ENCODE results near the gene PACS2. TPM values are rescaled to one million over a fixed set of nuclear protein-coding genes. Genes with fewer than 3 reads are reported as not detected.
"Not testable (repeated sequence)": the region's sequence is repeated elsewhere in the genome, so short reads cannot be mapped to it uniquely, and the experiment has no call there.

Gene PACS2
- total RNA-seq, 2 donors from 2014 or later = 80.4 to 125 TPM

DNA sequence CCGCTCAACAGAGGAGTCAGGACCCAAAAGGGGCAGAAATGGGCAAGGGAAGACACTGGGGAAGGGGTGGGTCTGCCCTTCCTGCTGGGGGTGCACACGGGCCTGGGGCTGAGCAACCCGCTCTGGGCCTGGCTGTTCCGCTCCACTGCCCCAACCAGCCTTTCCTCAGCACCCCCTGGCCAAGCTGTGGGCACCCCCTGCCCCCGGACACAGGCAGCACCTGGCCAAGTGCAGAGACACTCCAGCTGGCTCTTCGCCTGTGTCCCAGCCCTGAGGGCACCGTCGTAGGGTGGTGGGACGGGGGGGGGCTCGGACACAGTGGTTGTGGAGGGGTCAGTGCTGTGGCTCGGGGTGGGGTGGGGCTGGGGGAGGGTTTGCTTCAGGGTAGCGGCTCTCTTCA lies 10.3 kb downstream of the PACS2 start:
- H3K36me3 ChIP-seq = no peaks in the 10 kb centered on the region
- no peak overlapping the region for H3K4me3 ChIP-seq
- ATAC-seq (ENCODE audit: insufficient number of reproducible peaks, low FRiP score, low read depth) (no peak), DNase-seq (ENCODE audit: low spot score) (no peak)
- TF ChIP-seq, protein P1, sequence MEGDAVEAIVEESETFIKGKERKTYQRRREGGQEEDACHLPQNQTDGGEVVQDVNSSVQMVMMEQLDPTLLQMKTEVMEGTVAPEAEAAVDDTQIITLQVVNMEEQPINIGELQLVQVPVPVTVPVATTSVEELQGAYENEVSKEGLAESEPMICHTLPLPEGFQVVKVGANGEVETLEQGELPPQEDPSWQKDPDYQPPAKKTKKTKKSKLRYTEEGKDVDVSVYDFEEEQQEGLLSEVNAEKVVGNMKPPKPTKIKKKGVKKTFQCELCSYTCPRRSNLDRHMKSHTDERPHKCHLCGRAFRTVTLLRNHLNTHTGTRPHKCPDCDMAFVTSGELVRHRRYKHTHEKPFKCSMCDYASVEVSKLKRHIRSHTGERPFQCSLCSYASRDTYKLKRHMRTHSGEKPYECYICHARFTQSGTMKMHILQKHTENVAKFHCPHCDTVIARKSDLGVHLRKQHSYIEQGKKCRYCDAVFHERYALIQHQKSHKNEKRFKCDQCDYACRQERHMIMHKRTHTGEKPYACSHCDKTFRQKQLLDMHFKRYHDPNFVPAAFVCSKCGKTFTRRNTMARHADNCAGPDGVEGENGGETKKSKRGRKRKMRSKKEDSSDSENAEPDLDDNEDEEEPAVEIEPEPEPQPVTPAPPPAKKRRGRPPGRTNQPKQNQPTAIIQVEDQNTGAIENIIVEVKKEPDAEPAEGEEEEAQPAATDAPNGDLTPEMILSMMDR (IDR thresholded peaks at IDR 0.05) = no peak
- H3K9me3 ChIP-seq = no peaks in the 10 kb centered on the region
- H3K27me3 ChIP-seq (replicated peaks; ENCODE audit: insufficient read depth) = no peaks in the 10 kb centered on the region
- peaks cover 4 to 19% of the 10 kb centered on the region in 2 donors for H3K4me1 ChIP-seq (ENCODE audit: control insufficient read depth in 1 of 2, low read depth in 2 of 2)
- no peak overlapping the region for H3K27ac ChIP-seq

DNA sequence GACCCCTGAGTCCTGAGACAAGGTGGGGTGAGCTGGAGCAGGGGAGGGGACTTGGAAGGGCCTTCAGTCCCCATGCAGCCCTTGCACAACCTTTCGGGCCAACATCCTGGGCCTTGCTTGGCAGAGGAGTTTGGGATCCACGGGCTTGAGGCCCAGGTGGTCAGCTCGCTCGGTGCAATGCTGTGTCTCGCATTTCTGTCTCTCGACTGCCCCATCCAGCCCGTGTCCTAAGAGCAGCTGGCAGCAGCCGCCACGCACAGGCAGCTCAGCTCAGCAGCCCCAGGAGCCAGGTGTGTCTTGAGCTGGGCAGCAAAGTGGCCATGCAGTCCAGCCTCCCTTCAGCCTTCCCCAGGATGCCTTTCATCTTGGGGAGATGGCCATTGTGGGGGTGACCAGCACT lies 10.8 kb downstream of the PACS2 start:
- no peaks in the 10 kb centered on the region for H3K9me3 ChIP-seq
- H3K4me3 ChIP-seq = no peak overlapping the region
- H3K36me3 ChIP-seq = no peaks in the 10 kb centered on the region
- DNase-seq (ENCODE audit: low spot score) (no peak), ATAC-seq (ENCODE audit: insufficient number of reproducible peaks, low FRiP score, low read depth) (no peak)
- no peak overlapping the region for H3K27ac ChIP-seq
- H3K27me3 ChIP-seq (replicated peaks; ENCODE audit: insufficient read depth) = no peaks in the 10 kb centered on the region
- TF ChIP-seq, protein P1 (IDR thresholded peaks at IDR 0.05) = no peak
- H3K4me1 ChIP-seq (ENCODE audit: control insufficient read depth in 1 of 2, low read depth in 2 of 2) = peaks cover 4 to 19% of the 10 kb centered on the region in 2 donors

DNA sequence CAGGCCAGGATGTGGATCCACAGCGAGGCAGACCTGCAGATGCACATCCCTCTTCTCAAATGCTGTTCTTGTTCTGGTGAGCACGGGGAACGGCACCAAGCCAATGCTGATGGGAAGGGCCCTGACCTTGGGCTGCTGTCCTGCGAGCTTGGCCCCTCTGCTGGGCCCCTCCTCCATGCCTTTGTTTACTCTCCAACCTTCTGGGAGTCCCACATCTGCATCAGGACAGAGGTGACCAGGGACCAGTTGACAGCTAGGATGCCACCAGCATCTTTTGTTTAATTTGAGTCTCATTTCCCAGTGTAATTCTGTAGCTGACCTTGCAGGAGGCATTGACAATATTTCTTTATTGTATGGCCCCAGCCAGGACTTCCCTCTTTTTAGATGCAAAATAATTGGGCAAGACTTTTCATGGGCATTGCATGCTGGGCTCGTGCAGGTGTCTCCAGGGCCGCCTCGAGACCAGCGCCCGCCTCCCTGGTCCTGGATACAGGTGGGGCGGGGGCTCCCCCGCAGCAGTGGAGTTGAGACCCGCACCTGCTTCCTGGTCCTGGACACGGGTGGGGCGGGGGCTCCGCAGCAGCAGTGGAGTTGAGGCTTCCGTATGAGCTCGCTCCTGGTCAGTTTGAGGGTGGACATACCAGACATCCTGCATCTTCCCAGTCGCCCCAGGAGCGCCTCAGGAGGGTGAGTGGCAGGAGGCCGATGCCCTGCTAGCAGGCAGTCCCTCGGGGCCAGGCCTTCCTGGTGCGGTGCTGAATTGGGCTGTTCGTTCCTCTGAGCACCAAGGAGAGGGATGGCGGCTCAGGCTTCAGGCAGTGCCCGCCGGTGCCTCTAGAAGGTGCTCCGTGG lies 11.4 kb downstream of the PACS2 start:
- Histone ChIP-seq H3K27me3 (replicated peaks; ENCODE audit: insufficient read depth) (no peaks in the 10 kb centered on the region), H3K9me3 (no peaks in the 10 kb centered on the region), H3K27ac (no peak overlapping the region), H3K36me3 (no peaks in the 10 kb centered on the region), H3K4me1 (ENCODE audit: control insufficient read depth in 1 of 2, low read depth in 2 of 2) (peaks cover 4 to 25% of the 10 kb centered on the region in 2 donors), H3K4me3 (no peak overlapping the region)
- TF ChIP-seq, protein P1 (IDR thresholded peaks at IDR 0.05) = no peak
- ATAC-seq (ENCODE audit: insufficient number of reproducible peaks, low FRiP score, low read depth) (no peak), DNase-seq (ENCODE audit: low spot score) (no peak)

DNA sequence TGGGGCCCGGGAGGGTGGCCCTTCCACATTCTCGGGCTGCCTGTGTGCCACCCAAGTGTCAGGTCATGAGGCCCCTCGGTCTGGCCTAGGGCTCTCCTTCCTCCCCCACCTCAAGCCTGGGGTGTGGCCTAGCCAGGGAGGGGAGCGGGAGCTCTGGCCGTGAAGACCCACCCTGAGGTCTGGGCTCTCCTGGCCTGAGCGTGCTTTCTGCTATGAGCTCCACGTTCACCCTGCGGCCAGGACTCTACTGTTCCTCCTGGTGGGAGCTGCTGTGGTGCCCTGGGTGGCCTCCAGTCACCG lies 12.0 kb downstream of the PACS2 start:
- ATAC-seq (ENCODE audit: insufficient number of reproducible peaks, low FRiP score, low read depth) (no peak), DNase-seq (ENCODE audit: low spot score) (no peak)
- H3K36me3 ChIP-seq = no peaks in the 10 kb centered on the region
- H3K27ac ChIP-seq = no peak overlapping the region
- H3K27me3 ChIP-seq (replicated peaks; ENCODE audit: insufficient read depth) = no peaks in the 10 kb centered on the region
- no peaks in the 10 kb centered on the region for H3K9me3 ChIP-seq
- H3K4me1 ChIP-seq (ENCODE audit: control insufficient read depth in 1 of 2, low read depth in 2 of 2) = peaks cover 4 to 27% of the 10 kb centered on the region in 2 donors
- no peak overlapping the region for H3K4me3 ChIP-seq
- TF ChIP-seq, protein P1 (IDR thresholded peaks at IDR 0.05) = no peak

DNA sequence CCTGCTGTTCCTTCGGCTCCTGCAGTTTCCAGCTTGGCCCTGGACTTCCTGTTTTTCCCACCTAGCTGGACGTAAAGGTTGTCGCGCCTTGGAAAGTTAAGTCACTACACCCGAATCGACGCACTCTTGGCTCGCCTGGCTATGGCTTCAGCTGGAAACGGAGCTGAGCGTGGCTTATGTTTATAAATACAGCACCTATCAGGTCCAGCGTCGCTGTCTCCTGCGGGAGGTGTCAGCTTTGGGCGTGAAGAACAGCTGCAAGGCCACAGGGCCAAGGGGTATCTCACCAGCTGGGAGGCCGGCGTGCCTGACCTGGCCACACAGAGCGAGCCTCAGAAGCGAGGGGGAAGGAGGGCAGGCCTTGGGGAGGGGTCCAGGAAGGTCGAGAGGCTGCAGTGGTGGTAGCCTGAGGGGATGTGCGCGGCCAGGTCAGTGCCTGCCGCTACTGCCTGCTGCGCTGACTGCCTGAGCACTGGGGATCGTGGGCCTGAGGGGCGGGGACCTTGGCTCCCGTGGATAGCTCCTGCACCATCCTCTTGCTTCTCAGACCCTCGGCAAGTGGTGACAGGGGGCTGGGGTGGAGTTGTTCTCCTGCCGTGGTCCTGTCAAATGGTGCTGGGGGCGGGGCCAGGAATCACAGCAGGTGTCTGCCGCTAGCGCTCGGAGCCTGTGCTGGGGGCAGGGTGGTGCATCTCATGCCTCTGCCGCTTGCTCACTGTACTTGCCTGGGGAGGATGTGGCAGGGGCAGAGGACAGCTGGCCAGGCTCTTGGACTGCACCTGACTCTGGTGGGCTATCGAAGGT lies 12.5 kb downstream of the PACS2 start:
- no peak overlapping the region for H3K4me3 ChIP-seq
- H3K36me3 ChIP-seq = no peaks in the 10 kb centered on the region
- TF ChIP-seq, protein P1 (IDR thresholded peaks at IDR 0.05) = no peak
- H3K4me1 ChIP-seq (ENCODE audit: control insufficient read depth in 1 of 2, low read depth in 2 of 2) = peaks cover 4 to 27% of the 10 kb centered on the region in 2 donors
- no peaks in the 10 kb centered on the region for H3K27me3 ChIP-seq (replicated peaks; ENCODE audit: insufficient read depth)
- no peaks in the 10 kb centered on the region for H3K9me3 ChIP-seq
- ATAC-seq (ENCODE audit: insufficient number of reproducible peaks, low FRiP score, low read depth) = no peak
- no peak for DNase-seq (ENCODE audit: low spot score)
- no peak overlapping the region for H3K27ac ChIP-seq

DNA sequence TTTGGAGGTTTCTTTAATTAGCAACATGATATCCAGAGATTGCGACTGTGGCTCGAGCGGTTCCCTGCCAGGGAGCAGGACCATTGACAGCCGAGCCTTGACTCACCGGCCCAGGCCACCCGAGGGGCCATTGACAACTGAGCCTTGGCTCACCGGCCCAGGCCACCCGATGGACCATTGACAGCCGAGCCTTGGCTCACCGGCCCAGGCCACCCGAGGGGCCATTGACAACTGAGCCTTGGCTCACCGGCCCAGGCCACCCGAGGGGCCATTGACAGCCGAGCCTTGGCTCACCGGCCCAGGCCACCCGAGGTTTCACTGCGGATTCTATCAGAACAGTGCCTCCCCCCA lies 13.1 kb downstream of the PACS2 start:
- ATAC-seq (ENCODE audit: insufficient number of reproducible peaks, low FRiP score, low read depth); H3K4me3 ChIP-seq; H3K27me3 ChIP-seq (replicated peaks; ENCODE audit: insufficient read depth); H3K9me3 ChIP-seq; DNase-seq (ENCODE audit: low spot score); H3K27ac ChIP-seq; H3K36me3 ChIP-seq: not testable (repeated sequence)
- peaks cover 4 to 27% of the 10 kb centered on the region in 2 donors for H3K4me1 ChIP-seq (ENCODE audit: control insufficient read depth in 1 of 2, low read depth in 2 of 2)

All from thoracic aorta (tissue), 2 donors.